SK-MEL-5 (cell line): ENCODE data around the gene METTL4. TPM values are rescaled to one million over a fixed set of nuclear protein-coding genes. Genes with fewer than 3 reads are reported as not detected.

Experiments
- DNase-seq: peaks from one replicate; pipeline ENCODE4 v3.0.0-alpha.2; 2016; ENCODE audit warnings: low read depth, low spot score
- in situ Hi-C: cut with HindIII; loops from 2 replicates; pipeline ENCODE4 v1.10.0; 2016; ENCODE audit warnings: low sequenced_read_pairs, high pct_unique_total_duplicates, low pct_unique_long_range_greater_than_20kb
- polyA plus RNA-seq, 2 experiments: library from polyadenylated mRNA; depleted of rRNA; stranded (reverse); fragments of >200 nt; gene quantifications; 2 replicates each; pipeline ENCODE4 v1.2.3, GENCODE V29; 2015
- total RNA-seq: library from RNA; depleted of rRNA; stranded (reverse); fragments of >200 nt; shearing (Covaris generic); gene quantifications from 2 replicates; pipeline ENCODE4 v1.2.3, GENCODE V29; 2014; rRNA removed

The METTL4 gene
- total RNA-seq, result 5.3 and 7.4 TPM in 2 replicates
- polyA plus RNA-seq (2015; cell fraction: cytosol; rRNA removed), result 9.2 and 12.7 TPM in 2 replicates
- polyA plus RNA-seq (2015; cell fraction: nucleus; rRNA removed), result 20.4 and 31.1 TPM in 2 replicates

- in situ Hi-C loops, result no loop called here
- peak; percentile 86 for DNase-seq
Measured at GRCh38 chr18:2571200-2572170, at the start of gene METTL4, which contains the start of gene NDC80. Gene METTL4, minus strand, starts transcription at chr18:2571505. Its CDS starts 4,289 bp downstream, at chr18:2567216. Gene NDC80, plus strand, starts transcription at chr18:2571557. Its CDS starts 1,429 bp downstream, at chr18:2572986.

DNA sequence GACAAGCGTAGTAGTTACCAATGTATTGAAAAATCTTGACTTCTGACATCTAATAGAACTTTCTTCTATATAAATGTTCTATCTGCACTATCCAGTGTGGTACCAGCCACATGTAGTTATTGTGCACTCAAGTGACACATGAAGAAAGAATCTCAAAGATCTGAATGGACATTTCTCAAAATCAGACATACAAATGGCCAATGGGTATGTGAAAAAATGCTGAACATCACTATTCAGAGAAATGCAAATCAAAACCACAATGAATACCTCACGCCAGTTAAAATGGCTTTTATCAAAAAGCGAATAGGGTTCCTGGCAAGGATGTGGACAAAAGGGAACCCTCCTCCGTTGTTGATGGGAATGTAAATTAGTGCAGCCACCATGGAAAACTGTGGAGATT, 46.7 kb upstream of the METTL4 start:
- no peak for DNase-seq
- in situ Hi-C loops, result no loop called here

GRCh38 chr18:2617401-2617998, 46.2 kb upstream of the METTL4 start:
- in situ Hi-C loops, result no loop called here
- no peak for DNase-seq

DNA sequence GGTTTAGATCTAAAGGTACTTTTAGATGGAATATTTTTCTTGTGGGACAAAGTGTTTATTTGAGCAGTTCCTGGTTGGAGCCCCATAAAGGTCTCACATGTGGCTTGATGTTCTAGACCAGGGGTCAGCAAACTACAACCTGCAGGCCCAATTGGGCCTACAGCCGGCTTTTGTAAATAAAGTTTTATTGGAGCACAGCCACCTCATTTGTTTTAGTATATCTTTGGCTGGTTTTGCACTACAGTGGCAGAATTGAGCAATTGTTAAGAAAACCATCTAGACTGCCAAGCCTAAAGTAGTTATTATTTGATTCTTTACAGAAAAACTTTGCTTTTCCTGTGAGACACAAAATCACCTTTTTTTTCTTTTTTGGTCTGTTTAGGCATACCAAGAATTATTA, 41.7 kb upstream of the METTL4 start:
- in situ Hi-C loops, result no loop called here
- DNase-seq, result no peak

DNA sequence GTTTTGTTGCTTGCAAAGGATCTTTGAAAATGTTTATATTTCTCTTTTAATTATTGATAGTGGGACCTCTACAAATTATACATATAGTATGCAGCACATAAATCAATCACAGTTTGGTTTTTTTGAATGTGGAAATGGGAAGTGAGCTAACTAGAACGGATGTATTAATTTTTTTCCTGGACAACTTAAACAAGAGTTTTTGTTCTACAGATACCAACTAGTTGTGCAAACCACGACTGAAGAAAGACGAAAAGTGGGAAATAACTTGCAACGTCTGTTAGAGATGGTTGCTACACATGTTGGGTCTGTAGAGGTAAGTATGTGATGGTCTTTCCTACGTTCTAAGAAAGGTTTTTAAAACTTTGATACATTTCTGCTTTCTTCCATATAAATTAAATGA, 39.2 kb upstream of the METTL4 start:
- no peak for DNase-seq
- in situ Hi-C loops, result no loop called here

DNA sequence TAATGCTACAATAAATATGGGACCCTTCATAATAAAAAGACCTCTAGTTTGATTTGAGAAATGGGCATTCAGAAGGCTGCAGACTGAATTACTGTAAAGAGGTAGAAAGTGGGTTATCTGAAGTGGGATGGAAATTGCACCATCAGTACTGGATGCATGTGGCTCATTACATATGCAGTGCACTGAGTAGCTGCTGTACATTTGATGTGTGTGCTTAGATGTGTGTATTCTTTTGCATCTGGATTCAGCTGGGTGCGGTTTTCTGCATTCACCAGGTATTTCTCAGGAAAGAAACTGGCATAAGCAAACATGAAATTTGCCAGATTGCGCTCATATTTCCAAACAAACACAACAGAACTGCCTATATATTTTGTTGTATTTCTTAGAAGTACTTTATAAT, 38.3 kb upstream of the METTL4 start:
- in situ Hi-C loops, result no loop called here
- DNase-seq, result no peak

DNA sequence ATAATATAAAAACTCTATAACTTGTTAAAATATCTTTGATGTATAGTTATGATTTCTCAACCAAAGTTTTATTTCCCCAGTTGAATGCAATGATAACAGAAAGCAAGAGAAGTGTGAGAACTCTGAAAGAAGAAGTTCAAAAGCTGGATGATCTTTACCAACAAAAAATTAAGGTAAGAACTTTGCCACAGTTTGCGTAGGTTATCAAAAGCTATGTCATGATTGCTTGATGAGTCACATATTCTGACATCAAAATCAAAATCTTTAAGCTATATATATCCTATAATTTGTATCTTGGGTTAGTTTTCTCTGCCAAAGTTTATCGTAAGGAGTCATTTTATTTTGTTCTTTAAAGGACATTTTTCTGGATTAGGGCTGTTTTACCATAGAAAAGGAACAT, 35.0 kb upstream of the METTL4 start:
- DNase-seq, result no peak
- in situ Hi-C loops, result no loop called here

DNA sequence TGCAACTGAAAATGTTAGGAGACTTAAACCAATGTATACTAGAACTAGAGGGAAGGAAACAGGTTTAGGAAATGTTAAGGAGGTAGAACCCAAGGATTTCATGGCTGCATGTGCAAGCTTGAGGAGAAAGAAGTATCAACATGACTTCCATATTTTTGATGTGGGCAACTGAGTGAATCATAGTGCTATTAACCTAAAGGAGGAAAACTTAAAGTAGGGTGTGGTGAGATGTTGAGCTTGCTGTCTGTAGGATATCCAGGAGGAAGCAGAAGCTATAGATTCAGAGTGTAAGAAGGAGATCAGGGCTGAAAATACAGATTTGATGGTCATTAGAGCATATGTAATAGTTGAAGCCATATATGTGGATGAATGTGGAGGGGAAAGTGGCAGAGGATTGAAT, 31.5 kb upstream of the METTL4 start:
- DNase-seq, result no peak
- in situ Hi-C loops, result no loop called here

DNA sequence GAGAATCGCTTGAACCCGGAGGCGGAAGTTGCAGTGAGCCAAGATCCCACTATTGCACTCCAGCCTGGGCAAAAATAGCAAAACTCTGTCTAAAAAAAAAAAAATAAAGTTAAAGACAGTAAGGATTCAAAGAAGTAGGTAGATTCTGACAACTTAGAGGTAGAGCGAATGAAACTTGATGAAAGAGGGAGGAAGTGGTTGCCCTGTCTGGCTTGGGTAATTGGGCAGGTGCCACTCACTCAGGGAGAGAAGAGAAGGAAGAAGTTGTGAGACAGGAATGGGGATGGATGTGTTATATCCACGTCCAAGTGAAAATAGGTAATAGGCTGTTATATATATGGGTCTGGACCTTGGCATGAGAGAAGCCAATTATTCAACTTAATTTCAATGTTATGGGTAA, 26.3 kb upstream of the METTL4 start:
- in situ Hi-C loops, result no loop called here
- DNase-seq, result no peak

- DNase-seq, result no peak
- in situ Hi-C loops, result no loop called here
Measured at GRCh38 chr18:2590303-2590702, 19.0 kb upstream of the METTL4 start.

- peak; percentile 73 for DNase-seq
- in situ Hi-C loops, result no loop called here
Measured at GRCh38 chr18:2589345-2590068, 18.2 kb upstream of the METTL4 start.

DNA sequence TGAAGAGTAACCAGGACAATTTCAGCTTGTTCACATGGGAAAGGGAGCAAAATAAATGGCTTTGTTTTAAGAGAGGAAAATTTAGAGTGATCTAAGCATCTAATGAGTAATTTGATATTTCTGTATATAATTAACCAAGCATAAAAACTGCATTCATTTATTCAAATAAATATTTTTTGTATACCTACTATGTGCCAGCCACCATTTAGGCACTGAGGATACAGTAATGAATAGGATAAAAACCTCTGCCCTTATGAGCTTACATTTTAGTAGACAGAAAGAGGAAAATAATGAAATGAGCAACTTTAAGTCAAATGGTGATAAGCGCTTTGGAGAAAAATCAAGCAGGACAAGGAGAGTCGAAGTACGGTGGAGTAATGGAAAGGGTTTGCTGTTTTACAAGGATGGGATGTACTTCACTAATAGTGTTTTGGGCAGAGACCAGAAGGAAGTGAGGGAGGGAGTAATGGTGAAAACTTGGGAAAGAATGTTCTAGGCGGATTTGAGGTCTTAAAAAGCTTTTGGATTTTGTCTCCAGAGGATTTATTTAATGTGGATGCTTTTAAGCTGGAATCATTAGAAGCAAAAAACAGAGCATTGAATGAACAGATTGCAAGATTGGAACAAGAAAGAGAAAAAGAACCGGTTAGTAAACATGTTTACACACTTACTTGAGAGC, 17.5 kb upstream of the METTL4 start:
- peak; percentile 18 for DNase-seq
- in situ Hi-C loops, result no loop called here

GRCh38 chr18:2587788-2588187, 16.5 kb upstream of the METTL4 start:
- in situ Hi-C loops, result no loop called here

GRCh38 chr18:2573408-2573807, 2.1 kb upstream of the METTL4 start:
- in situ Hi-C loops, result no loop called here
- no peak for DNase-seq

More at GRCh38 chr18:2587788-2588187, 16.5 kb upstream of the METTL4 start:
- DNase-seq, result no peak

GRCh38 chr18:2572892-2573291, 1.6 kb upstream of the METTL4 start:
- in situ Hi-C loops, result no loop called here
- DNase-seq, result no peak

- no peak for DNase-seq
- in situ Hi-C loops, result no loop called here
Measured at GRCh38 chr18:2572171-2572569, 865 bp upstream of the METTL4 start.

GRCh38 chr18:2570772-2571199, 519 bp downstream of the METTL4 start:
- DNase-seq, result peak; percentile 63
- in situ Hi-C loops, result no loop called here
